HG02970 (cell line): ENCODE results near the gene ABCA1.
A peak's percentile ranks its signal among the peaks of the same experiment; 100 is the strongest.
"Not testable (repeated sequence)": the region's sequence is repeated elsewhere in the genome, so short reads cannot be mapped to it uniquely, and the experiment has no call there.

ENCODE experiments used
- ATAC-seq: cut with Tn5 transposase; IDR thresholded peaks from one replicate; pipeline ENCODE4 v1.9.1; 2021; ENCODE audit warnings: mild to moderate bottlenecking, moderate library complexity, moderate number of reproducible peaks; ENCODE audit not compliant: unreplicated experiment, low FRiP score

The ABCA1 gene

DNA sequence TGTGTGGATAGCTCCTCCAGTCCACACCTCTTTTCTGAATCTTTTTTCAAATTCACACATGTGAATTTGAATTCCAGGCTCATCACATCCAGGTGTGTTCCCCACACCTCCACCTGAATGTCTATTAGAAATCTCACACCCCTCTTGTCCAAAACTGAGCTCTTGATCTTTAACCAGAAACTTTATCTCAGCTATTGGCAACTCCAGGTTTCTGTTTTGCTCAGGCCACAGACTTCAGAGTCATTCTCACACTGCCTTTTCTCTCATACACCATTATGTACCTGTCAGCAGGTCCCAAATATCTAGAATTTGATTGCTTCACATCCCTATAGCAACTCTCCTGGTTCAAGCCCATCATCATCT, 152.4 kb downstream of the ABCA1 start:
- ATAC-seq, result peak; percentile 51

DNA sequence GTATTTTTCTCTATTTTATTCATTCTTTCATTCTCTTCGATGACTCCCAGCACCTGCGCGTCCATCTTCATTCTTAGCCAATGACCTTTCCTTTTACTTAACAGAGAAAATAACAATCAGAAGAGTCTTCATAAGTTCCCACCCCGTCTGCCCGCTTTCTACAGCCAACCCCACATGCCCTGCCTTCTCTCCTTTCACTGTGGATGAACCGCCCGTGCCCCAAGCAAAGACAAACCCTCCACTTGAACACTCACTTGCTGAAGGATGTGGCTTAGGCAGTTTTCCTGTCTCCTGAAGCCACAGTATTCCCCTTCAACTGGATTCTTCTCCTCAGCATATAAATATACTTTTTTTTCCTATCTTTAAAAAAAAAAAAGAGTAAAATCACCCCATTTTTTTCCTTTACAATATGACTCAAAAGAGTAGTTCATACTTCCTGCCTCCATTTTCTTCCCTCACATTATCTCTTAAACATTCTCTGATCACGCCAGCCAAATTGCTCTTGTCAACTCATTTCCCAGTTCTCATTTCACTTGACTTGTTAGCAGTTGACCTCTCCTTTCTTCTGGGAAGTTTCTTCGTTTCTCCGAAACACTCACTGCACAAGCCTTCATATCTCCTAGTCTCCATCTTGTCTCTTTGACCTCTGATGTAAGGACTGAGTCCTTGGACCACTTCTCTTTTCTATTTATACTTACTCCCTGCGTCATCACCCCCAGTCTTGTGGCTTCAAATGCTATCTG, 153.0 kb downstream of the ABCA1 start:
- peak; percentile 87 for ATAC-seq

DNA sequence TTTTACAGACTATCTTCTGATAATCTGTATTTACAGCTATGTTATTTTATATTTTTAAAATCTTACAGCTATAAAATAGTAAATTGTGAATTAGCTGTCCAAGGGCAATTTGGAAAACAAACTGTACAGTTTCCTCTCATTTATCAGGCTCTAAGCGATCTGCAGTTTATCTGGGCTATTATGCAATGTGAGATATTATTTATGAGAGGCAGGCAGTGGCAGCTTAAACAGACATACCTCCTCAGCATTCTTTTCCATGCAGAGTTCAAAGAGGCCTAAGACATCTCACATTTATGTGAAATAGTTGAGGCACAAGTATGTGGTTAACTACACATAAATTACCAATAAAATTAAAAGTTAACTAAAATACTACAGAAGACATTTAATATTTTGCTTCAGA, 153.8 kb downstream of the ABCA1 start:
- ATAC-seq, result no peak

DNA sequence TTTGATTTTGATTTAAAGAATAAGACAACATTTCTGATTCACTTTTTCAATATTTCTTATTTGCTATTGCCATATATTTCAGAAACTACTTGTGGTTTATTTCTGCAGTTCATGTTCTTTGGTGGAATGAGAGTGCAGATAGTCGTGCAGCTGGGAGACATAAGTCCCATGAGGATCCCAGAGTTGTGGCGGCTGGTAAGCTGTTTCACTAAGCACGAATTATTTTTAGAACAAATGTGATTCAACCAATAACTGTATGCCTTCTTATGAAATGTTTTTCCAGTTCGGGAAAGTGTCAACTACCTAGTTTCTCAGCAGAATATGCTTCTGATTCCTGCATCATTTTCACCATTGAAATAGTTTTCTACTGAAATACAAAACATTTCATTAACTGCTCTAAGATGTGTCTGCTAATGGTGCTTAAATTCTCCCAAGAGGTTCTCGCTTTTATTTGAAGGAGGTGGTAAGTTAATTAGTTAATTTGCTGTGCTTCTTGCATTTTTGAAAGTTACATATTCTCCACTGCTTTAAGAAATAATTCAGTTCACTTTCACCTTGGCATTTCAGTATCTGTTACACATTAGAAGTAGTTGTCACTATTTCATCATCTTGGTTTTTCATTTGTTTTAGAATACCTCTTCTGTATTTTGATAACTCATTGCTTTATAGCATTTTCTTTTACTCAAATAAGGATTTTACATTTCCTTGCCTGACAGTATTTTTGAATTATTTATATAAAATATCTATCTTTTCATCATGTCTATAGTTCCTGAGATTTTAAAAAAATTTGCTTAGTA, 155.0 kb downstream of the ABCA1 start:
- no peak for ATAC-seq

DNA sequence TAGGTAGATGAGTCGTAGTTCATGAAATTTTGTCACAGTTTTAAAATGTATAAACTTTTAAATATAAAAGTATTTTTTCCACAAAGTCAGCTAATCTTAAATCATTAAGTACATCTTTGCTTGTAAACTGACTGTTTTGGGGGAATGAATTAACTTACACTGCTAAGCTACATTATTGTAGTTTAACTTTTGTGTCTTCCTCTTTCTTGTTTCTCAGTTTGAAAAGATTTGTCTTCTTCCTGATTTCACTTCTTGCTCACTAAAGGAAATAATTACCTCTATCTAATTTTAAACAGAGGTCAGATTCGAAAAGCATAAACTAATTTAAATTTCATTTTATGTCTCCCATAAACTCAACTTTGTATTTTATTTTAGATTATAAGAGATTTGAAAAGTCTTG, 158.3 kb downstream of the ABCA1 start:
- no peak for ATAC-seq

DNA sequence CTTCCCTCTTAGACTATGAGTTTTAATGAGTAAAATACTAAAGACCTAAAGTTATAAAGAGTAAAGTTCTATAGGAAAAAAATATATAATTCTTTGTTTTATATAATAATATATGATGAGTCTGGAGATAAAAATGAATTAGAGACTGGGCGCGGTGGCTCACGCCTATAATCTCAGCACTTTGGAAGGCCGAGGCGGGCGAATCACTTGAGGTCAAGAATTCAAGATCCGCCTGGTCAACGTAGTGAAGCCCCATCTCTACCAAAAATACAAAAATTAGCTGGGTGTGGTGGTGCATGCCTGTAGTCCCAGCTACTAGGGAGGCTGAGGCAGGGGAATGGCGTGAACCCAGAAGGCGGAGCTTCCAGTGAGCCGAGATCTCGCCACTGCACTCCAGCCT, 158.9 kb downstream of the ABCA1 start:
- not testable (repeated sequence) for ATAC-seq

DNA sequence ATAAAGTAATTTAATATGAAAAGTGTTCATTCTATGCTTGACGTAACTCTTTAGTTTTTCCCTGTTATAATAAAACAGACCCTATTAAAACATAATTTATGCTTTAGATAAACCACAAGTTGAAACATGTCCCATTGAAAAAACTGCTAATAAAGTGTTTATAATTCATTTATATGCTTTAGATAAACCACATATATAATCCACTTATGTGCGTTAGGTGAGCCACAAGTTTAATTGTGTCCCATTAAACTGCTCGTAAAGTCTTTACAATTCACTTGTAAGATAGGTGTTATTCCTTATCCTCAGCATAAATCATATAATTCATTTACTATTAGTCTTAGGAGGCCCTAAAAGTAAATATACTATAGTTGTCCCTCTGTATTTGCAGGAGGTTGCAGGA, 160.4 kb downstream of the ABCA1 start:
- no peak for ATAC-seq

DNA sequence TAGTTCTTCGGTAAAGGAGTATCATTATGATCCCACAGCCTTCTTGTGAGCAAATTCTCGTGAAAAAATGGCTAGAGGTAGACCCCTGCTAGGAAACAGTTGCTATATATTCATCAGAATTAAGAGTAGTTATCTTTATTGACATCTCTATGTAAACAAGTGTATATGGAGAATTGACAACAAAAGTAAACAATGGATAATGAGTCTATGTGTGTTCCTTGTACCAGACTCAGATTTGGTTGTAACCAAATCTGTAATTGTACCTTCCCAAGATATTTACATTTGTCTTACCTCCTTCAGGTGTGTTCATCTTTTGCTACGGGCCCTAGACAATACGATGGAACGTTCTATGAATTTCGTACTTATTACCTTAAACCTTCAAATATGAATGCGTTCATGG, 161.9 kb downstream of the ABCA1 start:
- no peak for ATAC-seq

DNA sequence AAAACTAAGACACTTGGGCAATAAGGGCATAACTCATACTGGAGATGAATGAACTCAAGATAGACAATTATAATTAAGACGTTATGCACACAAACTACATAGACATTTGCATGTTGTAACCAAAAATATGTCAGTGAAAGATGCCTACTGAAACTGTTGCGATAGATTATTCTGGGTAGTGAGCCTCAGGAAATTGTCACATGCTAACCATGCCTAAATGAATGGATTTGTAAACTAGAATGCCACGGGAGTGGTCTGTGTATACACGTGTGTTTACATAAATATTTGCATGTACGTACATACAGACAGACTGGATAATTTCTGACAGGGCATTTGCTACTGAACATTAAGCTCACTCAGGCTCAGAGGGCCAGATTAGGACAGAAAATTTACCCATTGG, 162.8 kb downstream of the ABCA1 start:
- no peak for ATAC-seq

DNA sequence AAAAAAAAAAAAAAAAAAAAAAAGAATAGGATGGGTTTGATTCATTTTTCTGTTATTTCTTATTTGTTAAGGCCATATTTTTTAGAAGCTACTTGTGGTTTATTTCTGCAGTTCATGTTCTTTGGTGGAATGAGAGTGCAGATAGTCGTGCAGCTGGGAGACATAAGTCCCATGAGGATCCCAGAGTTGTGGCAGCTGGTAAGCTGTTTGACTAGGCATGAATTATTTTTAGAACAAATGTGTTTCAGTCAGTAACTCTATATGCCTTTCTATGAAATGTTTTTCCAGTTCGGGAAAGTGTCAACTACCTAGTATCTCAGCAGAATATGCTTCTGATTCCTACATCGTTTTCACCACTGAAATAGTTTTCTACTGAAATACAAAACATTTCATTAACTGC, 169.0 kb downstream of the ABCA1 start:
- ATAC-seq, result no peak

DNA sequence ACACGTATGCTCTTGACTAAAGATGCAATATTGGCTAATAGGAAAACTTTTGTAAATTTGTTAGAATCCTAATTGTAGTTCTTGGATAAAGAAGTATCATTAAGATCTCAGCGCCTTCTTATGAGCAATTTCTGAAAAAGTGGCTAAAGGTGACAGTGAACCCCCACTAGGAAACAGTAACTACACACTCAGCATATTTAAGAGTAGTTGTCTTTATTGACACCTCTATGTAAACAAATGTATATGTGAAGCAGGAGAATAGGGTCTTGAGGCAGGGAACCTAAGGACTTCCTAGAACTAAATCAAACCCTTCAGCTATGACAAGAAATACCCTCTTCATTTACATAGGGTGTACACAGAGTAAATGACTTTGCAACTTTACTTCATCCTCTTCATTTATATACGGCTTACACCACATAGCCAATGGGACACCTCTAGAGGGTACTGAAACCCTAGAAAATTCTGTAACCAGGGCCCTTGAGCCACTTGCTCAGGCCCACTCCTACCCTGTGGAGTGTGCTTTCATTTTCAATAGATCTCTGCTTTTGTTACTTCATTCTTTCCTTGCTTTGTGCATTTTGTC, 177.7 kb downstream of the ABCA1 start:
- no peak for ATAC-seq

DNA sequence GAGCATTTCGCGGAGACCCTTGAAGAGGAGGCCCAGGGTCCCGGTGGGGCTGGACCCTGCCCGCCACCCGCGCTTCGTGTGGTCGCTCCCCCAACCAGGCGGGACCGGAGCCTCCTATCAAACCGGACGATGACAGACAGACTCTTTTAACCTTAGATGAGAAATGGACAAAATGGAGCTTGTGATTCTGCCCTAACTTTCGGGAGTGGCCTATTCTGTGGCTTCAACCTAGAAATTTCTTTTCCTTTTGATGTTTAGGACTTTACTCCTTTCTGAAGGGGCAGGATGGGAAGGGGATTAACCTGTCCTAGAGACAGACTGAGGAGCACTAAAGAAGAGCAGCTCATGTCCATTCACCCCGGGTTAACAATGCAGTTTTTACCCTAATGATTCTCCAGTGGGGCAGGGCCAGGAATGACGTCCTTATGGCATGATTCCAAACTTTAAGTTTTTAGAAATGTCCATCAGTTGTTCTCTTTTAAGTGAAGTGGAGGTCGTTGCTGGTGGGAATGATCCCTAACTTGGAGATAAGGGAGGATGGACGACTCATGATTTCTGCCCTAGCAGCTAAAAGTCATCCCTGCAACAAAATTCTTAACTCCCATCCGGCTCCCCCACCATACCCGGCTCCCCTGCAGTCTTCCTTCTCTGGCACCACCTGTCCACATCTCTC, 179.5 kb downstream of the ABCA1 start:
- no peak for ATAC-seq

DNA sequence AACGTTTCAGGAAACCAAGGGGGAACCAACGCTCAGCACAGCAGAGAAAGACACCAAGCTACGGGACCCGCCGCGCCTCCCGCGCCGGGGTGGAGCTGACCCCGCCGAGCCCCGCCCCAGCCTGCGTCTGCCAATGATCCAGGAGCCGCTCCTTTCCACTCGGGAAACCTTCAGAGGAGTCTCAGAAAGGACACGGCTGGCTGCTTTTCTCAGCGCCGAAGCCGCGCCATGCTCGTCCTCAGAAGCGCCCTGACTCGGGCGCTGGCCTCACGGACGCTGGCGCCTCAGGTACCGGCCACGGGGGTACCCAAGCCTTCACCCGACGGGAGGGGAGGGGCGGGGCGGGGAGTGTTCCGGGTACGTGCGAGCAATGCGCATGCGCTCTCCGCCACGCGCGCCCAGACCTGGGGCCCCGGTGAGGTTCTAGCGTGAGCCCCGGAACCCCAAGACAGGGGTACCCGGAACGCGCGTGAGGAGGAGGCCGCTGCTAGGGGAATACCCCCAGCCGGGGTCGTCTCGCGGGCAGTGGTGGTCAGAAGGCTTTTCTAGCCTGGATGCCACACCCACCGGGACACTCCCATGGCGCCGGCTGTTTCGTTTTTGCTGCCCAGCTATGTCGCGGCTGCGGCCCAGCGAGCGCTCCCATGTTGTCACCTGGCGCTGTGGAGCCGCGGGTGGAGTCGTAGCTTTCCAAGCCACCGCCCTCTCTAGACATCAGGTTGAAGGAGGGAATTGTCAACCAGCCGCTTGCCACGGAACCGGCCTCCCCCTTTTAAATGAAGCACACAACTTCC, 180.2 kb downstream of the ABCA1 start, which contains the start of gene NIPSNAP3A:
Gene NIPSNAP3A, plus strand, starts transcription at position 119 of the 794 bp plus-strand sequence. Its CDS starts 110 bp downstream, at position 229.
- ATAC-seq, result peak; percentile 92

DNA sequence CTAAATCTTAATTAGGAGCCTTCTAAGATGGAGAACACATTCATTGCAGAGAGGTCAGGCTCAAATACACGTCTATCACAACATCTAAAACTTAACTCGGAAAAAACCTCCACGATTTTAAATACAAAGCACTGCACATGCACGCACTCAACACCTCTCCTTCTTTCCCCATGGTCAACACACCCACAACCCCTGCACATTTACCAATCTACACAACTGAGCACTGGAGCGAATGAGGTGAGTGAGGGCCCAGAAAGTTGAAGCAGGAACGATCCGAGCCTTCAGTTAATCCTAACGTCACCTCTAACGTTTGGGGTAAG, 180.8 kb downstream of the ABCA1 start:
- ATAC-seq, result no peak

DNA sequence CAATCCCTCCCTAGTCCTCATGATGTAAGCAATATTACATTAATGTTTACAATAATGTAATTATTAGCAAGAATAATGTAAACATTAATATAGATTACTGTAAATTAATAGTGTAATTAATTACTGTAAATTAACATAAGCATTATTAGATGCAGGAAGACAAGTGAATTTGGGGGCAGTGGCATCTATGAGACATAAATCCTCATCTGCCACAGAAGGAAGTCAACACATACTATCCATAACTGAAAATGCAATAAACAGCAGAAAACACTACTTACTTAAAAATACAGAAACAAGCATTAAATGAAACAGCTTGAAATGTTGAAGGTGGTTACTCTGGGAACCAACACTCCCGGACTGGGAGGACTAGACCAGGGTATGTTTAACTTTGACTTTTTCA, 181.2 kb downstream of the ABCA1 start:
- ATAC-seq, result no peak

DNA sequence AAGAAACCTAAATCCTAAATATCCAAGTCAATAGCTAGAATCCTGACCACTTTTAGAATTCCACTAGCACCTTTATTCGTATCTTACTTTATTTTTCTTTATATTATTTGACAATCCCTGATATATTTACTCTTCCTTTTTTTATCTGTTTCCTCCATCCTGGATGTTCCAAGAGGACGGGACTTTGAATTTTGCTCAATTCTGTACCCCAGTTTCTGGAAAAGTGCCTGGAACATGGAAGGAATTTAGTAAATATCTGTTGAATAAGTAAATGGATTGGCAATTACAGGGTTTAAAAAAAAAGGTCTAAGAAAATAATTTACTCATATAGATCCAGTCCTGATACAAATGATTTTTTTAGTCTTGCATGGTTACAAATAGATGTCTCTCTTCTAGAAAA, 181.7 kb downstream of the ABCA1 start:
- no peak for ATAC-seq

DNA sequence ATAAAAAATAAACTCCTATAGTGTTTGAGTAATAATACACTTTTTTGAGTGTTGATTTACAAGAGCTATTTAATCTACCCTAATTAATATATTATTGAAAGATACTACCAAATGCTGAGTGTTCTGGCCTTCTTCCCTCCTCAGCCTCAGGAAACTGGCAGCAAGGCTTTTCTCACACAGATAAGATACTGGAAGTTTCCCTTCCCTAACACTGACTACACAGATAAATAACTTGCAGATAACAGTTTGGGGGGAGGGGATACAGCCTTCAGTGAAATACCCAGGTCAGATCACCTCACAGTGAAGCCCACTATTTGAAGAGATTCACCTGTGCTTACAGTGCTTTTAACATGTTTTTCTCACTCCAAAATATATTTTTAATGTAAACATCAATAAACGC, 182.1 kb downstream of the ABCA1 start:
- ATAC-seq, result no peak

DNA sequence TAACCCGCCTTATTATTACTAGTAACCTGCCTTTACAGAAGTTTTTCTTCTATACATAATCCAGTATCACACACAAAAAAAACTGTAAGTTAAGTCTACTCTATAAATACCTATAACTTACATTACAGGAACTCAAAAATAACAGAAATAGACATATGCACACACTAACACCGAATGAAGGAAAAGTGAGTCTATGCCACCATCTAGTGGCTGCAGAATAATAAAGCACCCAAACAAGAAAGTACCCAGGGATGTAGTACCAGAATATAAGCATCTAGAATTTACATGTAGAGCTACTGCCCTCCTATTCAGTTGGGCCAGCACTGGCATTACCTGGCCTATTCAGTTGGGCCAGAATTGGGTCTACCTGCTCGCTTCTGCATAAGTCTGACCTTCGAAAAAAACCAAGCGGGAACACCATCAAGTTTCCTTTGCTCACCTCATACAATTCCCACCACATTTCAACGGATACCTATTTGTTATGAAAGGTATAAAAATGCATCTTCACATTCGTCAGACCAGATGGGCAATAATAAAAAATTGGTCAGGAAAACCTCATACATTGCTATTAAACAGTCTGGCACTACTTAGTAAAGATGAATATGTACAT, 184.5 kb downstream of the ABCA1 start:
- no peak for ATAC-seq

DNA sequence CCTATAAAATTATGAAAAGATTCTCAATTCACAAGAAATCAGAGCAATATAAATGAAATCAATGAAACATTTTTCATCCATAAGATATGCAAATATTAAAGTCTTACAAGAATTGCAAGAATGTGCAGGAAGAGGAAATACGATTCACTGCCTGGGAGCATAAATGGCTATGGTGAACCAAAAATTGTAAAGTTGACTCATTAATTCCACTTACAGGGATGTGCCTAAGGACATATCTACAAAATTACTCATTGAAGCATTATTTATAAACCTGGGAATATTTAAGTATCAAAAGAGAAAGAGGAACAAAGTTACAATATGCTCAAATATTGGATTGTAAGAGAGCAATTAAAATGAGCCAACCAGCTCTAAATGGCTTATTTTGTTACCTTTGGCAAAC, 187.3 kb downstream of the ABCA1 start:
- no peak for ATAC-seq

DNA sequence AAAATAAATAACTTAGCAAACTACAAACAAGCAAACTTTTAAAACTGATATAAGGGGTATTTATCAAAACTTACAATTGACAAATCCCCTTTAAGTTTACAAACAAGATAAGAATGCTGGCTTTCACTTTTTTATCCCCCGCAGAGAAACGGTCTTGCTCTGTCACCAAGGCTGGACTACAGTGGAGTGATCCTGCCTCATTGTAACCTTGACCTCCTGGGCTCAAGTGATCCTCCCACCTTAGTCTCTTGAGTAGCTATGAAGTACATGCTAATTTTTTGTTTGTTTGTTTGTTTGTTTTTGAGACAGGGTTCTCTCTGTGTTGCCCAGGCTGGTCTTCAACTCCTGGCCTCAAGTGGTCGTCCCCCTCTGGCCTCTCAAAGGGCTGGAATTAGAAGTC, 189.5 kb downstream of the ABCA1 start:
- ATAC-seq, result no peak
